Thyroid gland (tissue), 4 donors: ENCODE results near the gene GFRA3. TPM values are rescaled to one million over a fixed set of nuclear protein-coding genes. Genes with fewer than 3 reads are reported as not detected.

Source experiments
- DNase-seq, 2 donors: peaks; one replicate each; pipeline ENCODE4 v3.0.0-alpha.2; 2019
- H3K27ac ChIP-seq, 3 donors: fragments of 200-600 bp; sonication (generic); 1 replicate in 2 of 3; 2 replicates in 1 of 3; pipeline ENCODE4 v1.5.1; 2016 to 2019; ENCODE audit warnings: mild to moderate bottlenecking in 1 of 3, moderate library complexity in 1 of 3
- H3K27me3 ChIP-seq: fragments of 200-600 bp; sonication (generic); one replicate; pipeline ENCODE4 v1.5.1; 2019
- H3K36me3 ChIP-seq, 2 donors: fragments of 200-600 bp; sonication (generic); one replicate each; pipeline ENCODE4 v1.5.1; 2016 to 2019
- H3K4me1 ChIP-seq, 2 donors: fragments of 200-600 bp; sonication (generic); one replicate each; pipeline ENCODE4 v1.5.1; 2017 to 2019
- H3K4me3 ChIP-seq, 3 donors: fragments of 200-600 bp; sonication (generic); replicated peaks in 1 of 3; 1 replicate in 2 of 3; 2 replicates in 1 of 3; pipeline ENCODE4 v1.5.1; 2016; ENCODE audit warnings: mild to moderate bottlenecking in 1 of 3
- H3K9me3 ChIP-seq: fragments of 200-600 bp; sonication (generic); one replicate; pipeline ENCODE4 v1.5.1; 2017
- CTCF ChIP-seq, 6 experiments: fragments of 200-600 bp in 3 of 6; fragments of 450-650 bp in 3 of 6; sonication (generic) in 3 of 6; IDR thresholded peaks; one replicate each; pipeline ENCODE4 v1.5.1; 2016 to 2019; ENCODE audit warnings: antibody characterized with exemption in 6 of 6, mild to moderate bottlenecking in 2 of 6, inconsistent platforms in 1 of 6, moderate library complexity in 1 of 6
- POLR2A ChIP-seq, 2 donors: fragments of 450-650 bp; IDR thresholded peaks; one replicate each; pipeline ENCODE4 v1.6.1; 2017; ENCODE audit warnings: antibody characterized with exemption in 2 of 2, mild to moderate bottlenecking in 2 of 2, moderate library complexity in 1 of 2
- WGBS, 2 donors: methylation state at CpG; one replicate each; pipeline ENCODE4 v1.1.5; 2017; 5-methylcytosine and 5-hydroxymethylcytosine counted together
- intact Hi-C: fragments of 100-400 bp; cut with DNase I; formaldehyde crosslinking; loops from one replicate; pipeline ENCODE4 v1.15.1; 2023
- total RNA-seq, 4 donors: library from RNA; depleted of rRNA; stranded (reverse); fragments of >200 nt; gene quantifications; one replicate each; pipeline ENCODE4 v1.2.3, GENCODE V29; 2016

GFRA3 gene
- total RNA-seq, 4 donors from 2014 or later, result not detected

- DNase-seq, result no peak
- H3K4me3 ChIP-seq, result no peak overlapping the region
- TF ChIP-seq CTCF (IDR thresholded peaks at IDR 0.05) (no peak), POLR2A (IDR thresholded peaks at IDR 0.05) (no peak)
- no peaks in the 10 kb centered on the region for H3K36me3 ChIP-seq
- H3K9me3 ChIP-seq, result no peaks in the 10 kb centered on the region
- 88 to 93% methylated on average over 2 of the region's 2 CpGs for WGBS, 2 donors
- intact Hi-C loops, result no loop called here
- no peaks in the 10 kb centered on the region for H3K27me3 ChIP-seq
- no peak overlapping the region for H3K27ac ChIP-seq
- H3K4me1 ChIP-seq, result peaks cover 5 to 7% of the 10 kb centered on the region in 2 donors
Measured at GRCh38 chr5:138276402-138277054, 2.1 kb upstream of the GFRA3 start.

DNA sequence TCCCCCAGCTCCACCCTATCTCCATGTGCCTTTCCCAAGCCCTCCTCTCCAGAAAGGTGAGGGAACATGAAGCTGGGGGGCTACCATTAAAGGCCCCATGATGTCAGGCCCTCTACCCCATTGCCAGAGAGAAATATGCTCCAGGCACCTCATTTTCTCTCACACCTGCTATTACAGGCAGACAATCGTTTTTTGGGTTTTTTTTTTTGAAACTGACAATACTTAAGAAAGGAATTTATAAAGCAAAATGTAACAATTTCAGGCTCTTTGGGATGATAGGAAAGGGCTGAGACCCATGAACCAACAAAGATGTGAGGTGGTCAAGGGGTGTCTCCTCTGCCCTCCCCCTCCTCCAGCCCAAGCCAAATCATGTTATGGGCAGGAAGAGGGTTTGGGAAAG lies 1.5 kb upstream of the GFRA3 start:
- no peak overlapping the region for H3K4me3 ChIP-seq
- H3K27me3 ChIP-seq, result no peaks in the 10 kb centered on the region
- intact Hi-C loops, result no loop called here
- DNase-seq, result no peak
- no peak overlapping the region for H3K27ac ChIP-seq
- no peaks in the 10 kb centered on the region for H3K36me3 ChIP-seq
- no peaks in the 10 kb centered on the region for H3K9me3 ChIP-seq
- 60 to 88% methylated on average over 1 of the region's 1 CpG for WGBS, 2 donors
- peaks cover 5 to 7% of the 10 kb centered on the region in 2 donors for H3K4me1 ChIP-seq
- TF ChIP-seq CTCF (IDR thresholded peaks at IDR 0.05) (no peak), POLR2A (IDR thresholded peaks at IDR 0.05) (no peak)

DNA sequence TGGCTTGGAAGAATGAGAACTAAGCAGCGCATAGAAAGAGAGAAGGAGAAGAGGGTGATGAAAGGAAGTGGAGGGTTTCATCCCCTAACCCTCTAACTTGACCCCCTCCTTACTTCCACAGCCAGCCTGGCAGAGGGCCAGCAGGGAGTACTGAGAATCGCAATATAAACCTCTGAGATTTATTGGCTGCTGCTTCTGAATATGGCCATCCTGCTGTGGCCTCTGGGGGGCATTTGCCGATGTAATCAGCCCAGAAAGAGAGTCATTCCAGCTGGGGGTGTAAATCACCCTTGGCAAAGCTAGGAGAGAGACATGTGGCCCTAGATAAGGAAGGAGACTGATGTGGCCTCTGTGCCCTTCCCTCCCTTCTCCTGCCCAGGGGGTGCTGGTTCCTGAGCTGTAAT lies 960 bp upstream of the GFRA3 start:
- WGBS, 2 donors, result 54 to 62% methylated on average over 3 of the region's 3 CpGs
- H3K36me3 ChIP-seq, result no peaks in the 10 kb centered on the region
- H3K4me1 ChIP-seq, result peaks cover 5 to 7% of the 10 kb centered on the region in 2 donors
- no peaks in the 10 kb centered on the region for H3K9me3 ChIP-seq
- no peak overlapping the region for H3K27ac ChIP-seq
- no peak overlapping the region for H3K4me3 ChIP-seq
- DNase-seq, result peak in 1 of 2 donors; percentile 2
- intact Hi-C loops, result no loop called here
- TF ChIP-seq CTCF (IDR thresholded peaks at IDR 0.05) (no peak), POLR2A (IDR thresholded peaks at IDR 0.05) (no peak)
- no peaks in the 10 kb centered on the region for H3K27me3 ChIP-seq

DNA sequence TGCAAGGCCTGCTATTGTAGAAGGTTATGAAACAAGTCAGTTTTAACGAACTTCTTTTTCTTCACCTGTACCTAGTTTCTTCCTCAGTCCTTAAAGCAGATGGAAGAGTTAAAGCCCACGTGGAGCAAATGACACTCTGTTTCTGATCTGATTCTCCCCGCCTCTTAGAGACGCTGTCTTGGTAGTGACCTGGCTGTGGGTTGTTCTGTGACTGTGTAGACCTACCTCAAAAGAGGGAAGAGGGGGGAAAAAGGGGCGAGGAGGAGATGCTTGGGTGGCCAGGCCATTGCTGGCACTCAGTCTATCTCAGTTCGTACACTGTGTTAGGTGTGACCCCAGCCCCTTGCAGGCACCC lies 610 bp downstream of the GFRA3 start:
- 63 to 66% methylated on average over 5 to 6 of the region's 6 CpGs for WGBS, 2 donors
- no peak for DNase-seq
- H3K4me3 ChIP-seq, result no peak overlapping the region
- TF ChIP-seq CTCF (IDR thresholded peaks at IDR 0.05) (no peak), POLR2A (IDR thresholded peaks at IDR 0.05) (no peak)
- H3K27me3 ChIP-seq, result no peaks in the 10 kb centered on the region
- no peaks in the 10 kb centered on the region for H3K9me3 ChIP-seq
- peaks cover 5 to 7% of the 10 kb centered on the region in 2 donors for H3K4me1 ChIP-seq
- no peak overlapping the region for H3K27ac ChIP-seq
- intact Hi-C loops, result no loop called here
- H3K36me3 ChIP-seq, result no peaks in the 10 kb centered on the region

DNA sequence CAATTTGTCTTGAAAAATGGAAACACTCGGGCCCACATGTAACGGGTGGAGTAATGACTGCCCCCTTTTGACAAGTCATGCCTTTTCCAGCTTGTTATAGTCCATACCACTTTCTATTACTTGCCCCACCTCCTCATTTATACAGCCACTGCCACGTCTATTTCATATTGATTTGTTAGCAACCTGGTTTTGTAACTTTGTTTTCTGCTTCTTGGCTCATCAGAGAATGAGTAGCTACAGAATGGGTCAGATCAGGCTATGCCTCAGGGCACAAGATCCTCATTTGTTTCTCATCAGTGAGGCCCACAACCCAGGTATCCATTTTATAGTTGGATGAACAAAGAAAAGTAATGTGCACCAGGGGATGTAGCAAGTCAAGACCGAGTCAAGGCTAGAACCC lies 1.7 kb downstream of the GFRA3 start:
- Histone ChIP-seq H3K4me3 (no peak overlapping the region), H3K27ac (no peak overlapping the region), H3K27me3 (no peaks in the 10 kb centered on the region), H3K9me3 (no peaks in the 10 kb centered on the region), H3K36me3 (no peaks in the 10 kb centered on the region), H3K4me1 (peaks cover 5 to 7% of the 10 kb centered on the region in 2 donors)
- no peak for DNase-seq
- TF ChIP-seq CTCF (IDR thresholded peaks at IDR 0.05), result no peak
- 93 to 97% methylated on average over 4 of the region's 4 CpGs for WGBS, 2 donors
- intact Hi-C loops, result no loop called here
